ENCODE results near the gene CEP170B.

DNA sequence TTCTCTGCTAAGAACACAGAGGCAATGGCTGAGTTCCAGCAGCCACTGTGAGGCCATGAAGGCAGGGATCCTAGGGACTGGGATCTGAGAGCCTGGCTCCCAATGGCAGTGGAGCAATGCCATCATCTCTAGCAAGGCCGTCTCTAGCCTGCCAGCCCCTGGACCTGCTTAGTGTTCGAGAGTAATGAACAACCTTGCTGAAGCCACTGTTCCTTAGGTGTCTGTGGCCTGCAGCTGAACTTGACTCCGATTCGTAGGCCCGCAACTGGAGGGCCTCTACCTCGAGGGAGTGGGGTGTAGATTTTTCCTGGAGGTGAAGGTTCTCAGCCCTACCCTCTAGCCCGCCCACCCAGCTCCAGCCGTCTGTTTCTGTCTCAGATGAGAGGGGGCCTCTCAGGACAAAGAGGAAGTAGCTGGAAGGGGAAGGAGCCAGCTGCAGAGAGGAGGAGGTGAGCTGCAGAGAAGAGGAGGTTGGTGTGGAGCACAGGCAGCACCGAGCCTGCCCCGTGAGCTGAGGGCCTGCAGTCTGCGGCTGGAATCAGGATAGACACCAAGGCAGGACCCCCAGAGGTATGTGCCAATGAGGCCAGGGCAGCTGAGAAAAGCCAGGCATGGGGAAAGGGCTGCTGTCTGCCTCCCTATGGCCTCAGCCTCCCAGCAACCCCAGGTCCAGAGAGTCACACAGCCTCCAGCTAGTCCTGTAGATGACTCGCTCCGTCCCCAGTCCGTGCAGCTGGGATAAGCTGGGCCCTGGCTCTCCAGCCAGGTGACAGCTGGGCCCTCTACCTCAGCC, 59.5 kb downstream of the CEP170B start, which contains the start of gene PLD4:
- TF ChIP-seq, protein P1, sequence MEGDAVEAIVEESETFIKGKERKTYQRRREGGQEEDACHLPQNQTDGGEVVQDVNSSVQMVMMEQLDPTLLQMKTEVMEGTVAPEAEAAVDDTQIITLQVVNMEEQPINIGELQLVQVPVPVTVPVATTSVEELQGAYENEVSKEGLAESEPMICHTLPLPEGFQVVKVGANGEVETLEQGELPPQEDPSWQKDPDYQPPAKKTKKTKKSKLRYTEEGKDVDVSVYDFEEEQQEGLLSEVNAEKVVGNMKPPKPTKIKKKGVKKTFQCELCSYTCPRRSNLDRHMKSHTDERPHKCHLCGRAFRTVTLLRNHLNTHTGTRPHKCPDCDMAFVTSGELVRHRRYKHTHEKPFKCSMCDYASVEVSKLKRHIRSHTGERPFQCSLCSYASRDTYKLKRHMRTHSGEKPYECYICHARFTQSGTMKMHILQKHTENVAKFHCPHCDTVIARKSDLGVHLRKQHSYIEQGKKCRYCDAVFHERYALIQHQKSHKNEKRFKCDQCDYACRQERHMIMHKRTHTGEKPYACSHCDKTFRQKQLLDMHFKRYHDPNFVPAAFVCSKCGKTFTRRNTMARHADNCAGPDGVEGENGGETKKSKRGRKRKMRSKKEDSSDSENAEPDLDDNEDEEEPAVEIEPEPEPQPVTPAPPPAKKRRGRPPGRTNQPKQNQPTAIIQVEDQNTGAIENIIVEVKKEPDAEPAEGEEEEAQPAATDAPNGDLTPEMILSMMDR (IDR thresholded peaks at IDR 0.05; ENCODE audit: control extremely low read depth in 1 of 3, insufficient read depth in 1 of 3, low read depth in 1 of 3, low read length in 3 of 3): no peak
- TF ChIP-seq SUZ12 (IDR thresholded peaks at IDR 0.05; ENCODE audit: low read length) (no peak), POLR2A (IDR thresholded peaks at IDR 0.05; ENCODE audit: control extremely low read depth in 1 of 2, low read depth in 2 of 2, low read length in 2 of 2) (no peak)

Data from H1 (cell line).